Endothelial cell (in vitro differentiated cells): ENCODE data around the gene RIMS1. TPM values are rescaled to one million over a fixed set of nuclear protein-coding genes. Genes with fewer than 3 reads are reported as not detected.

ENCODE experiments used
- DNase-seq: peaks from one replicate; pipeline ENCODE4 v3.0.0; 2021; ENCODE audit warnings: low spot score
- H3K27ac Mint-ChIP-seq: one replicate; pipeline ENCODE4 v1.8.0; 2021; ENCODE audit warnings: mixed read lengths, inconsistent platforms; ENCODE audit not compliant: unreplicated experiment
- H3K27me3 Mint-ChIP-seq: one replicate; pipeline ENCODE4 v1.8.0; 2021; ENCODE audit warnings: mild to moderate bottlenecking, moderate library complexity, mixed read lengths, inconsistent platforms; ENCODE audit not compliant: unreplicated experiment
- H3K36me3 Mint-ChIP-seq: one replicate; pipeline ENCODE4 v1.8.0; 2021; ENCODE audit warnings: mild to moderate bottlenecking, low read depth, mixed read lengths, inconsistent platforms; ENCODE audit not compliant: unreplicated experiment
- H3K4me1 Mint-ChIP-seq: one replicate; pipeline ENCODE4 v1.8.0; 2021; ENCODE audit warnings: mild to moderate bottlenecking, mixed read lengths, inconsistent platforms; ENCODE audit not compliant: unreplicated experiment
- H3K4me3 Mint-ChIP-seq: one replicate; pipeline ENCODE4 v1.8.0; 2021; ENCODE audit warnings: mild to moderate bottlenecking, mixed read lengths, inconsistent platforms; ENCODE audit not compliant: unreplicated experiment
- H3K9me3 Mint-ChIP-seq: one replicate; pipeline ENCODE4 v1.8.0; 2021; ENCODE audit warnings: mixed read lengths, inconsistent platforms; ENCODE audit not compliant: unreplicated experiment
- CTCF ChIP-seq: fragments of 200-600 bp; sonication (generic); IDR thresholded peaks from one replicate; pipeline ENCODE4 v1.5.0; 2021; ENCODE audit warnings: antibody characterized with exemption; ENCODE audit not compliant: unreplicated experiment
- total RNA-seq: library from RNA; stranded (reverse); fragmentation: NEBNext Ultra II Directional; extraction: Animal tissue kit (Norgen Biotek cat#: 25700); gene quantifications from one replicate; pipeline ENCODE4 v1.2.1, GENCODE V29; 2021; ENCODE audit not compliant: unreplicated experiment

The RIMS1 gene
- total RNA-seq, 1 donor from 2014 or later: 1.8 TPM

DNA sequence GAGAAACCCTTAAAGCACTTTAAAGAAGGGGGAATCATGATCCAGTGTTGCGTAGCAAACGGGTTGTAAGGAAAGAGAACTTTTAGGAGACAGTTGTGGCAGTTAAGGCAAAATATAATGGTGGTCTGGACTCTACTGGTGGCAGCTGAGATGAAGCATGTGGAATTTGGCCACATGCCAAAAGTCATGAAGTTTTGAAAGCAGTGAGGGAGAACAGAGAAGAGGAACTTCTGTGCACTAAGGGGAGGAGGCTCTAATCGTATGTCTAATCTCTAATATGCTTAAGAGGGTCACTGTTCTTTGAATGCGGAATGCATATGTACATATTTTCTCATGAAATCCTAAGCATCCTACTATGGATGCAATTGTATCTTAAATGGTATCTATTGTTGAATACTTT, 91.5 kb downstream of the RIMS1 start:
- Mint-ChIP-seq H3K36me3 (no peaks in the 10 kb centered on the region), H3K9me3 (no peaks in the 10 kb centered on the region), H3K4me3 (no peak overlapping the region), H3K27ac (no peak overlapping the region), H3K4me1 (no peaks in the 10 kb centered on the region), H3K27me3 (no peaks in the 10 kb centered on the region)
- no peak for TF ChIP-seq CTCF
- no peak for DNase-seq

GRCh38 chr6:71979911-71980310, 93.6 kb downstream of the RIMS1 start:
- Mint-ChIP-seq H3K36me3 (no peaks in the 10 kb centered on the region), H3K4me3 (no peak overlapping the region), H3K9me3 (no peaks in the 10 kb centered on the region), H3K4me1 (no peaks in the 10 kb centered on the region), H3K27ac (no peak overlapping the region), H3K27me3 (no peaks in the 10 kb centered on the region)
- no peak for DNase-seq
- no peak for TF ChIP-seq CTCF

DNA sequence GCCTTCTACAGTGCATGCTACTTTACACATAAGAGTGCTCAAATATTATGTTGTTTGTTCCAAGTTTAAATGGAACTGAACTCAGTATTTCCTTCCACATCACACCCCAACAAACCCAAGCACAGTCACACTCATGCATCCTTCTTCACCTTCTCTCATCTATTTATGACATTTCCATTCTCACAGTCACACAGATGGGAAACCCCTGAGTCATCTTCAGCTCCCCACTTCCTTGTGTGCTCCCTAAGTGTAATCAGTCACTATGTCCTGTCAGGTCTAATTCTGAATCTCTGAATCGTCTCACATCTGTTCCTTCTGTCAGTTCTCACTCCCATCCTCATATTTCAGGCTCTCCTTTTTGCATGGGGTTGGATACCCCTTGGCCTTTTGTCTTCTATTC, 96.0 kb downstream of the RIMS1 start:
- Mint-ChIP-seq H3K27ac (no peak overlapping the region), H3K4me1 (no peaks in the 10 kb centered on the region), H3K9me3 (no peaks in the 10 kb centered on the region), H3K4me3 (no peak overlapping the region), H3K36me3 (no peaks in the 10 kb centered on the region), H3K27me3 (no peaks in the 10 kb centered on the region)
- TF ChIP-seq CTCF: no peak
- no peak for DNase-seq

- H3K36me3 Mint-ChIP-seq: no peaks in the 10 kb centered on the region
- no peak overlapping the region for H3K4me3 Mint-ChIP-seq
- no peak overlapping the region for H3K27ac Mint-ChIP-seq
- DNase-seq: no peak
- no peak for TF ChIP-seq CTCF
- no peaks in the 10 kb centered on the region for H3K27me3 Mint-ChIP-seq
- H3K9me3 Mint-ChIP-seq: no peaks in the 10 kb centered on the region
- no peaks in the 10 kb centered on the region for H3K4me1 Mint-ChIP-seq
Observed at GRCh38 chr6:71983131-71983530, 96.8 kb downstream of the RIMS1 start.

GRCh38 chr6:71994705-71995271, 108.4 kb downstream of the RIMS1 start:
- no peaks in the 10 kb centered on the region for H3K9me3 Mint-ChIP-seq
- peaks cover 2% of the 10 kb centered on the region for H3K27me3 Mint-ChIP-seq
- no peak overlapping the region for H3K27ac Mint-ChIP-seq
- H3K4me3 Mint-ChIP-seq: no peak overlapping the region
- H3K36me3 Mint-ChIP-seq: no peaks in the 10 kb centered on the region
- TF ChIP-seq CTCF: no peak
- H3K4me1 Mint-ChIP-seq: peaks cover 5% of the 10 kb centered on the region
- no peak for DNase-seq
